ENCODE data around the gene CARD19. TPM values are rescaled to one million over a fixed set of nuclear protein-coding genes. Genes with fewer than 3 reads are reported as not detected.

CARD19 gene, protein sequence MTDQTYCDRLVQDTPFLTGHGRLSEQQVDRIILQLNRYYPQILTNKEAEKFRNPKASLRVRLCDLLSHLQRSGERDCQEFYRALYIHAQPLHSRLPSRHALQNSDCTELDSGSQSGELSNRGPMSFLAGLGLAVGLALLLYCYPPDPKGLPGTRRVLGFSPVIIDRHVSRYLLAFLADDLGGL
- 139 and 158 TPM in 2 replicates for total RNA-seq (2014; rRNA removed; shearing (Covaris generic))
- polyA plus RNA-seq (2015; cell fraction: cytosol; rRNA removed), result 47.9 and 76.3 TPM in 2 replicates
- polyA plus RNA-seq (2015; cell fraction: nucleus; rRNA removed), result 32.2 and 51.1 TPM in 2 replicates

DNA sequence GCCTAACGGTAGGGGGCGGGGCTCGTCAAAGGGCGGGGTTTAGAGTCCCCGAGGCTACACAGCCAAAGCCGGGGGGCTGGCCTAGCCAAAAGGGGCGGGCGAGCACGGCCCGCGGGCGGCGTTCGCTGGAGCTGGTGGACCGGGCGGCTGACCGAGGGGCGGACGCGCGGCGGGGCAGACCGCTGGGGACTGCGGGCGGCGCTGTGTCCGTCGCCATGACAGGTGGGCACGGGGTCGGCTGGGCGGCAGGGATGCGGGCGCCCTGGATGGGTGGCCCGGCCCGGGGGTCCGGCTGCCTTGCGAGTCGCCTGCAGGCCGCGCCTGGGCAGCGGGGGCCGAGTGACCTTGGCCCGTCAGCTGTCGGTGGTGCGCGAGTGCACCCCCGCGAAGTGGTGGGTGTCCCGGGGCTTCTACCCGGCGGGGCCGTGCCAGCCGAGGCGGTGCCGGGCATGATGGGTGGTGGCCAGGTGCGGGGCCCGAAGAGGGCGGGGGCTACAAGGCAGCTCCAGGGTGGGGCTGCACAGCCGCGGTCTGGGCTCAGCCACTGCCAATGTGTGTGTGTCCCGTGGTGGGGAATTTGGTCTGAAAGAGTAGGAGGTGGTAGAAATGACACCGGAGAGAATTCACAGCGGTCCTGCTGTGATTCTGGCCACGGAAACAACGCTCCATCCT is at the start of gene CARD19:
TSS of gene CARD19 (plus strand) at position 87 of the 672 bp plus-strand sequence. CDS start at position 216, 129 bp downstream.
- peak; percentile 30 for DNase-seq (ENCODE audit: low read depth)

DNA sequence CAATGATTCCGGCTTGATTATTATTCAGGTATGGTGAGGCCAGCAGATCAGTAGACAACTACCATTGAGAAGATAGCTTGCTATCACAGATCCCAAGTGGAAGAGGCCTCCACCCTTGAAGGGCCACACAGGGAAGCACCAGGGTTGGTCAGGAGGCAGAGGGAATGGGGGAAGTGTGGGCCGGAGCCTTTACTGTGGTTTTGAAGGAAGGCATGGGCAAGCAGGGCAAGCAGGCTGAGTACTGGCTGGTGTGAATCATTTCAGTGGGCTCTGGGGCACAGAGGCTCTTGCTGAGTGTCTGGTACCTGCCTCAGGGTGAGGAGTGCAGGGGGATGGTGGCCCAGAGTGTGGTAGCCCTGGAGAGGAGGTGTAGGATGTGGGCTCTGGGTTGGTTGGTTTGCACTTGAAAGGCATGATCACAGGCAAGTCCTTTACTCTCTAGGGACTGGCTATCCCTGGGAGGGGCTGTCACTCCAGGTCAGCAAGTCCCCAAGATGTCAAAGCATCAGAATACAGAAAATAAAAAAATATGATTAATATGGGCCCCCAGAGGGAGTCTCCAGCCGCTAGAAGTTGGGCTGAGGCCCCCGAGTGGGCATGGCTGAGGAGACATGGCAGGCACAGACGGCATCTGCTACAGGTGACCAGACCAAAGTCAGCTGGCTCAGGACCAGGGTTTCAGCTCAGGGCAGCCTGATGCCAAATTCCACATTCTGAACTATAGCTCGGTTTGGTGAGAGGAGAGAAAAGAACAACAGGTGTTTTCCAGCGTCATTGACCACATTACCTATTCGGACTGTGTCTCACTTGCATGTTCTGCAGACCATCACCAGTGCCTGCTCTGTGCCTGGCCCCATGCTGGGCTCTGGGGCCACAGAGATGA is 47.2 kb upstream of the CARD19 start:
- no peak for DNase-seq (ENCODE audit: low read depth)

DNA sequence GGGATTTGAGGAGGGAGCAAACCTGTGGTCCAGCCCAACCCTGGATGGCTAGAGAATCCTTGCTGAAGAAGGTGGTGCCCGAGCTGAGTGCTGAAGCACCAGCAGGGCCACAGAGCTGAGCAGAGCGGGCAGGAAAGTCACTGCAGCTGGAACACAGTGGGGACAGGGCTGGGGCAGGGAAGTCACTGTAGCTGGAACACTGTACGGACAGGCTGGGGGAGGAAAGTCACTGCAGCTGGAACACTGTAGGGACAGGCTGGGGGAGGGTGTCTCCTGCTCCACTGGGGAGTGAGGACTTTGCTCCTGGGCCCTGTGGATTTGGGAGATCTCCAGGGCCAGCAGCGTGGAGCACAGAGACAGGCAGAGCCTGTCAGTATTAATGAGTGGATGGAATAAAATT is 46.5 kb upstream of the CARD19 start:
- DNase-seq (ENCODE audit: low read depth), result no peak

DNA sequence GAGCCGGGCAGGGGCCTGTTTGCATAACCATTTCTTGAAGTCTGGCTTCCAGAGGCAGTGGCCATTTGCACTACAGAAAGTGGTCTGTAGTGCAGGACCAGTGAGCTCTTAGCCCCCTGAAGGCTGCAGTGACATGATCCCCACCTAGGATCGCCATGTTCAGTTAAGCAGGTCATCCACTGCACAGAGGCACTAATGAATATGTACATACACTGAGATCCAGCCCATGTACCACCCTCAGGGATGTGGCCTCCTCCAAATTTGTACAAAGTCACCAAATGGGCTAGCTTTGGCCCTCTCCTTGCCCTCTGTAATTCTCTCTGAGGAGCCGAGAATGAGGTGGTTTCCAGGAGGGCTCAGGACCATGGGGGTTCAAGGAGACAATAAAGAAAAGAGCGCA is 45.8 kb upstream of the CARD19 start:
- DNase-seq (ENCODE audit: low read depth), result no peak

DNA sequence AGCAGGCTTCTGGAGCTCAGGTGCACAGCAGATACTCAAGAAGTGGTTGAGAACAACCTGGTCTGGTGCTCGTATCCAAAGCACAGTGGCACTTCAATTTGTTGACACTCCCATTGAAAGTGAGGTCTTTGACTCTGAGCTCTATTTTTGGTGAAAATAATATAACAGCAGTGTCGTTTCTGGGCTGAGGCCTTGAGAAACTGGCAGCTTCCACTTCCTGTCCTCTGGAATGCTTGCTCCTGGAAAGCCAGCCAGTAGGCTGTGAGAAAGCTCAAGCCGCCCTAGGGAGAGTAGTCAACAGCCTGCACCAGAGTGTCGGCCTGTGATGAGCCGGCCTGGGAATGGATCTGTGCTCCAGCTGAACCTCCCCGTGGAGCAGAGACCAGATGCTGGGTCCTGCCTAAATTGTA is 44.3 kb upstream of the CARD19 start:
- DNase-seq (ENCODE audit: low read depth), result no peak

DNA sequence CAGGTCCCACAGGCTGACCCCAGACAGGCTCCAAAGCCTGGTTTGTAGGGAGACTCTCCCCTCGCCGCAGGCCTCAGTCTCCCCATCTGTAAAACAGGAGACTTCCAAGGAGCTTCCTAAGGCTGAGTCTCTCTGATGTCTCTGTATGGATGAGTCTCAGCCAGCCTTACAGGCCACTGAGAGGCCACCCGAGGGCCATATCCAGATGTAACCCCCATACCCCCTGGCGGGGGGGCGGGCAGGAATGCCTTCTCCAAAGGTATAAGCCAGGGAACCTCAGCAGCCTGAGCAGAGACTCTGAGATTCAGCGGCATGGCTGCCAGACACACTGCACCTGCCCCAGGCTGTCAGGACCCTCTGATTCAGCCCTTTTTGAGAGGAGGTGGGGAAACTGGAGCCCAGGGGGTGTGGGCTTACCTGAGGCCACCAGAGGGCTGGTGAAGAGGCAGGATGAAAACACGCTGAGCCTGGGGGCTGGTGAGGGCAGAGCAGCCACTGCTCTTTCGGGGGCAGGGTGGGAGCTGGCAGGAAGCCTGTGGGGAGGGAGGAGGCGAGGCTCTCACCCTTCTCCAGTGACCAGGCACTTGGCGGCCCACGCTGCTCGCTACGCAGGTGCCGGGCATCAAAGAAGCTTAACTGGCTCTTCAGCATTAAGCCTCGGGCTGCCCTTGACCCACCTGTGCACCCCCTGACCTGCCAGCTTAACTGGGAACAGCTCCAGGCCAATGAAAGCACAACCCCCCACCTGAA is 43.1 kb upstream of the CARD19 start:
- DNase-seq (ENCODE audit: low read depth), result no peak

DNA sequence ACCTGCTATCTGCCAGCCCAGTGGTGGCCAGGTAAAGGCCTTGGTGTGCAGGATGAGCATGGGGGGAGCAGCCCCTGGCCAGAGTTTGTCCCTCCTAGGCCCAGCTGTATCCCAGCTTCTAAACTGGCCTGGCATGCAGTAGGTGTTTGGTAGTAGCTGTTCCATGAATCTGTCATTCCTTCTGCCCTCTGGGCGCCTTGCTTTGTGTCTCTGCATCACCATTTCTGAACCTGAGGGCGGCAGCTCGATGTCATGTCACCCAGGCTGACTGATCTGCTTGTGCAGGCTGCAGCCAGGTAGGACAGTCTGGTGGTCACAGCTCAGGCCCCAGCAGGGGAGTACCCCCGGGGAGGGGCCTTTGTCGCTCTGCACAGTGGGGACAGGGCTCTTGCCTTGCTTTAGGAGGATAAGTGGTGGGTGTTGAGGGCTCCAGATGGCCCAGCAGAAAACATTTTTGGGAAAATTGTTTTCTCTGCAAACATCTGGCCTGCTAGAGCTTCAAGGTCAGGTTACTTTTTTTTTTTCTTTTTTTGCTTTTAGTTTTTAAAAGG is 42.2 kb upstream of the CARD19 start:
- no peak for DNase-seq (ENCODE audit: low read depth)

DNA sequence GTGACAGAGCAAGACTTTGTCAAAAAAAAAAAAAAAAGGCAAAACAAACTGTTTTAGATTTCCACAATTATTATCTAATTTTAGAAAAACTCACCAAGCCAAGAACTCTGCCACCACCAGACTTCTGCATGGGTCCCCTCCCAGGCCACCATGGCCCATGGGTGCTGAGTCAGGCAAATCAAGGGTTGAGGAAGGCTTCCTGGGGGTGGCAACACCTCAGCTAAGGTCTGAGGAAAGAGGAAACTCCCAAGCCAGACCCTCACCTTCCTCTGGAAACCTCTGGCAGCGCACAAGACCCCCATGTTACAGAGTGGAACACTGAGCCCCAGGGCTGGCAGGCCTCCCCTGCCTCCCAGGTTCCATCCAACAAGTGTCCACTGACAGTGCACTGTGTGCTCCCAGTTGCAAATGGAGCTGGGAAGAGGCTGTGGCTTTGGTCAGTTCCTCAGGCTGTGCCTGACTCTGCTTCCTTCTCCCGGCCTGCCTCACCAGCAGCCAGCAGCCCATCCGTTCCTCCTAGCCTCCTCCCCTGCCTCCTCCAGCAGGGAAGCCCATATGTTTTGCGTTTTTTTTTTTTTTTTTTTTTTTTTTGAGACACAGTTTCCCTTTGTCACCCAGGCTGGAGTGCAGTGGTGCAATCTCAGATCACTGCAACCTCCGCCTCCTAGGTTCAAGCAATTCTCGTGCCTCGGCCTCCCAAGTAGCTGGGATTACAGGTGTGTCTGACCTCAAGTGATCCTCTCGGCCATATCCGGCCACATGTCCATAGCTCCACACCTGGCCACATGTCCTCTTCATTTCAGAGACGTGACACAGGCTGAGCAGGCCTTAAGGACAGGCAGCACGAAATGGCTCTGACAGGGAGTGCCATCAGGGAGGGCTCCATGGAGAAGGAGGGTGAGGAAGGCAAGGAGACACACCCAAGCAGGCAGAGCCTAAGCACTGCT is 41.0 kb upstream of the CARD19 start:
- DNase-seq (ENCODE audit: low read depth), result no peak

DNA sequence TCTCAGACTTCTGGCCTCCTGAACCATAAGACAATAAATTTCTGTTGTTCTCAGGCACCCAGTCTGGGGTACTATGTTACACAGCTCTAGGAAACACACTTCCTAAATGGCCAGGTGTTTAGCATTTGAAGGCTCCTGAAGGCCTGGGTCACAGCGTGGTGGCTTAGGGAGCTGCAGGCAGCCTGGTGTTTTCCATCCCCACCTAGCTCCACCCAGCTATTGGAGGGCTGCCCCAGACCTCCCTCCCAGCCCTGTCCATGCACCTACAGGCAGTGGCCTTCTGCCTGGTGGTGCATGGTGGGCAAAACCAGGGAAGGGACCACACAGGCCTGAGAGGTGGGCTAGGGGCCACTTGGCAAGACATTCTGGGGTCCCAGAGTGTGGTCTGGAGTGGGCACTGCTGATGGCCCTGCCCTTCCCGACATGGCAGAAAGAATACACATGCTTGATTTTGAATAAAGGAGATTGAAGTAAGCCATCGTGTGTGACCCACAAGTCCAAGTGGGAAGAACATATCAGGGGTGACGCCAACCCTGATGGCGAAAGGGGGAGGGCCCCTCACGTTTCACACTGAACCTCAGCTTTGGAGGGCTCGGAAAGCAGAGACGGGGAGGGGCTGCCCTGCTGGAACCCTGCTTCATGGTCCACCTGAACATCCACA is 38.8 kb upstream of the CARD19 start:
- no peak for DNase-seq (ENCODE audit: low read depth)

DNA sequence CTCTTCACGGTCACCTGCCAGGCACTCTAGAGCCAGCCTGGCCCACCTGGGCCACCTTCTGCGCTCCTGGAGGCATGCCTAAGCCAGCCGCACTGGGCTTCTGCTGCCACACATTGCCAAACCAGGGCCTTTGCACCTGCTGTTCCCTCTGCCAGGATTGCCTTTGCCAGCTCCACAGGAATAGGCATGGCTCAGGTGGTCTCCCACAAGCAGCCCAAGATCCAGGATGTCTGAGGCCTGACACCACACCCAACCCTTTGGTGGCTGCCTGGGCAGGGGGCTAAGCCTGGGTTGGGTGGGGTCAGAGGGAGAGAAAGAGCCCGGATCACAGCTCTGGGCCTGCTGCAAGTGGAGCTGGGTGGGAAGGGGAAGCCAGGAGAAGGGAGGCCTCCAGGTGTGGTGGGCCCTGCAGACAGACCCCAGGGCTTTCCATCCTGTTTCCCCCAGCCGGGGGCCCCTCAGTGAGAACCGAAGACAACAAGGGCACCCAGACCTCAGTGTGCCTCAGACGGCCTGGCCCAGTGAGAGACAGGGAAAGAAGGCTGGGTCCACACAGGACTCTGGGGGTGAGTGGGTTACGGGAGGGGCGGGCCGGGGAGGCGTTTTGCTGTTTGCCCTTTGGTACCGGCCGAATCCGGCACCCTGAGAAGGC is 38.2 kb upstream of the CARD19 start:
- DNase-seq (ENCODE audit: low read depth), result no peak

DNA sequence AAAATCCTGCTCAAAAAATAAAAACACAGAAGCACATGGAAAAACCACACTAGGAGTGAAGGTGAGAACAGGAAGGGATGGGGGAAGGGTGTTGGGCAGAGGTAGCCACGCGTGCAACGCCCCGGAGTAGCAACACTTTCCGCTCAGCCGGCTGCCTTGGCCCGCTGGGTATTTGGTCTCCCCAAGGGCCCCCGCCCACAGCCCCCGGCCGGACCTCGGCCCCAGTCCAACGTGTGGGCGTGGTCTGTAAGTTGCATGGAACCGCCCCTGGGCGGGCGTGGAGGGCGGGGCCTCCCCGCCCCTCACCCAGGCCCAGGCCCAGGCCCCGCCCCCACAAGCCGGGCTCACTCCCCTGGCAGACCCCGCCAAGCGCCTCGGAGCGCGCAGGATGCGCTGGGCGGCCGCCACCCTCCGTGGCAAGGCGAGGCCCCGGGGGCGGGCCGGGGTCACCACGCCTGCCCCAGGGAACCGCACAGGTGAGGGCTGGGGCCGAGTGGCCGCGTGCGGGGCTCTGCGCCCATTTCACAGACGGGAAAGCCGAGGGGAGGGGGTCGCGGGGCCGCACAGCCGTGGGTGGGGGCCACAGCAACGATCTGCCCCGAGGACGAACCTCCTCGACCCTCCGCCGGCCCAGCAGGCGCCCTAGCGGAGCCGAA is 37.5 kb upstream of the CARD19 start, which contains the start of gene SUSD3:
TSS of gene SUSD3 (plus strand) at position 347 of the 656 bp plus-strand sequence. CDS start at position 389, 42 bp downstream.
- DNase-seq (ENCODE audit: low read depth), result no peak

DNA sequence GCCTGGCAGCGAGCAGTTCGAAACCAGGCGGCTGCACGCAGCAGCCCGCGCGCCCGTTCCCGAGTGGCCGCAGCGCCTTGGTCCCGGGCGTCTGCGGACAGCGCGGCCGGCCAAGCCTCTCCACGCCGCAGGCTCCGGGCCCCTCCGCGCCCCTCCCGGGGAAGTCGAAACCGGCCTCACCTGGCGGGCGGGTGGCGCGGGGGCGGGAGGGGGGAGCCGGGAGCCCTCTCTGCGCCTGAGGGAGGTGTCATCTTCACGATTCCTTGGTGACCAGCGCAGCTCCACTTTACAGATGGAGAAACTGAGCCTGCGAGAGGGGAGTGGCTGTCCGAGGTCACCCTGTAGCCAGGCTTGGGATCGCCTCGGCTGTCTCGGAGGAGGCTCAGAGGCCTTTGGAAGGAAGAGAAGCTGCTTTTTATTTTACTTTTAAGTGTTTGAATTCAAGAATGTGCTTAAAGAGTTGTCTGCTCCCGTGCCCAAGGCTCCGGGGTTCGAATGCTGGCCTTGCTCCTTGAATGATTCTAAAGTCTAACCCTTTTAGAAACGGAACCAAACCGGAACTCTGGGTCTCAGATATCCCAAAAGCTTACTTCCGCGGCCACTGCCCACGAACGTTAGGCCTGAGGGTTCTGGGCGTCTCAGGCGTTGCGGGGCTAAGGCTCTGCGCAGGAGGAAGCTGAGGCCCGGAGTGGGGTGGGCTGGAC is 36.9 kb upstream of the CARD19 start:
- no peak for DNase-seq (ENCODE audit: low read depth)

DNA sequence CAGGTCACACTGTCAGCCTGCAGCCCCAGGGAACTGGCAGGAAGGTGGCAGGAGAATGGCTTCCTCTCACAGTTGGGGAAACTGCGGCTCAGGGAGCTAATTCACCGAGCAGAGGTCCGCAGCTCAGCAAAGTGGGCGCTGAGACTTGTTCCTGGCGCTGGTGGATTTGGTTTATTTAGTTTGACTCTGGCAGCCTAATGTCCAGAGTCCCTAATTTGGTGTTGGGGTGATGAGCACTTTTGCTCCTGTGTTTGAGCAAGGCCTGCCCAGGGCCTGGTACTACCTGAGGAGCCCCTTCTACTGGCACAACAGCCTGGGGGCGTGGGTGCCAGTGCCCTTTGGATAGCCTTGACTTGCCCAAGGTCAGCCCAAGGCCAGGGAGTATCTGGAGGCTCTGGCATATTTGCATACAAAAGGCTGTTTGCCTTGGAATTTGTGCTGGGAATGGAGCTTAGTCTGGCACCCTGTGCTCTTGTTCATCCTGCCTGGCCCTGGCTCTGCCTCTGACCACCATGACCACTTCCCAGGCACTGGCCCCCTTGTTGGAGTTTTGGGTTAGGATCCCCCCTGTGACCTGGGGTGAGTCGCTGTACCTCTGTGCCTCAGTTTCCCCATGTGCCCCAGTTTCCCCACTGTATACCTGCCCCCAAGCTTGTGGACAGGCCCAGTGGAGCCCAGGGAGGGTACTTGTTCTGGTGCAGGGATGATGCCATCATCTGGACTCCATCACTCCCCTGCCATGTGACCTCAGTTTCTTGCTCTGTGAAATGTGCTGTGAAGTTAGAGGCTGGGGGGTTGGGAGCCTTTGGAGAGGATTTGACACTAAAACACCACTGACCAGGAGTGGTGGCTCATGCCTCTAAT is 36.1 kb upstream of the CARD19 start:
- no peak for DNase-seq (ENCODE audit: low read depth)

DNA sequence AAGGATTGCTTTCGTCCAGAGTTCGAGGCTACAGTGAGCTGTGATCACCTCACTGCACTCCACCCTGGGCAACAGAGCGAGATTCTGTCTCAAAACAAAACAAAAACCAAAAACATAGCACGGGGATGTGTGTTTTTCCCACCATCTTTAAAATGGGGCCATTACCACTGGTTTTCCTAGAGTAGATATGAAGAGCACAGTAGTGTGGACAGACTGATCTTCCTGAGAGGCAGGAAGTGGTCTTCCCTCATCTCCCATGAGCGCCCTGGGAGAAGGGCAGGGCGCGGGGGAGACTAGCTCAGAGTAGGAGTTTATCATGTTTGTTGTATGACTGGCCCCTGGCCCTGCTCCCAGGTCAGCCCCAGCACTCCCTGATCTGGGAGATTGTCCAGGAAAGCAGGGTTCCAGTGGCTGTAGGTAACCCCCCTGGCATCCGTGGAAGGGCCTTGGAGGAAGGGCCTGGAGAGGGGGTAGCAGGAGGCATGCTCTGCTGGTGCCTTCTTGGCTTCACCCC is 35.2 kb upstream of the CARD19 start:
- peak; percentile 59 for DNase-seq (ENCODE audit: low read depth)

DNA sequence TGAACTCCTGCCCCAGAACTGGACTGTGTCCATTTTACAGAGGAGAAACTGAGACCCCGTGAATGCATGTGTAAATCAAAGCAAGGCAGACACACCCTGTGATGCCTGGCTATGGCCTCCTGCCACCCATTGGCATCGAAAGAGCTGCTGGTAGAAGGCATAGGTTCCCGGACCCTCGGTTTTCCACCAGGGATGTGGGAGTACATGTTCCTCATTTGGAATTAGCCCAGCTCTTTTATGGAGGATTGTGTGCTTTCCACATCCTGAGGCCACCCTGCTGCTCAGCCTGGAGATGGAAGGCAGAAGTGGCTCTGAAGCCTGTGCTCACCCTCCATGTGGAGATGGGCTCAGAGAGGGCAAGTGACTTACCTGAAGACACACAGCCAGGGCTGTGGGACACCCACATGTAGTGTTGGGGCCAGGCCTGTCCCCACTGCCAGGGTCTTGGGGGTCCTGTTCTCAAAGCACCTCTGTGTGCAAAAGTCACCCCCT is 34.7 kb upstream of the CARD19 start:
- no peak for DNase-seq (ENCODE audit: low read depth)

All from HT1080 (cell line).